Measurements from ENCODE around the gene ETS1.

The ETS1 gene

DNA sequence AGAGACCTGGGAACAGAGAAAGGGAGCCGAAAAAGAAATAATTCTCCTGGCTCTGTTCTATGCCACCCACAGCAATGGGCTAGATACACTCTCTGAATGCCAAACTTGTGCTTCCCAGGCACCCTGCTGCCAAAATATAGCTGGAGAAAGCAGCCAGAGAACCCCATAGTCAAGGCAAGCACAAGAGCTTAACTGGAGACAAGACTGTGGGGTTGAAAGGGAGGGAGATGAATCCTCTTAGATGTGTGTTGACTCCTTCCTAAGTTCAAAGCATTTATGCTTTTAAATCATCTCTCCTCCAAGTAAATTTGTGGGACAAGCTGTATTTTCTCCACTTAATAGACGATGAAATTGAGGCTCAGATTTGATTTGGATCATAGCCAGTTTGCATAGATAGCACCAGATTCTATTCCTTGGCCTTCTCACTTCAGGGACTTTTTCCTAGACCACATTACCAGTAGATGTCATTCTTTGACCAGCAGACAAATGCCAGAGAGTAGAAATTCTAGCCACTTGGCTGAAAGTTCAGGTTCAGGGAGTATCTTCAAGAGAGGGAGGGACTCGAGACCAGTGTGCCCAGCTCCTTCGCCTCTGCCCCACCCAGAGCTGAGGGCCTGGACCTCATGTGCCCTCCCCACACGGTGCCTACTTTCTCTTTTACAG lies 16.5 kb upstream of the ETS1 start:
- Histone ChIP-seq H3K9ac (no peak overlapping the region; a peak in 1 of 22 replicates), H3K27ac (peak overlapping the region in 2 of 11 experiments; percentile 10 to 18; a peak in 1 of 22 replicates), H3K27me3 (no peaks in the 10 kb centered on the region), H3K4me3 (no peak overlapping the region), H3K9me3 (replicated peaks in 1 of 11) (no peaks in the 10 kb centered on the region), H4K20me1 (no peaks in the 10 kb centered on the region), H3K4me2 (peak overlapping the region in 9 of 11 experiments; percentile 10 to 50 (median 33); a peak in 15 of 22 replicates), H3K4me1 (peaks cover 0 to 46% (median 30%) of the 10 kb centered on the region in 10 experiments; a peak in 18 of 20 replicates), H3K36me3 (no peaks in the 10 kb centered on the region)
- no peak for TF ChIP-seq Cebpa-rat (IDR thresholded peaks at IDR 0.05)

GRCh38 chr11:128603003-128603696 lies 15.8 kb upstream of the ETS1 start:
- no peak for TF ChIP-seq Cebpa-rat (IDR thresholded peaks at IDR 0.05)
- Histone ChIP-seq H3K27ac (no peak overlapping the region), H3K4me1 (peaks cover 0 to 39% (median 23%) of the 10 kb centered on the region in 10 experiments; a peak in 17 of 20 replicates)

GRCh38 chr11:128599729-128600128 lies 12.4 kb upstream of the ETS1 start:
- H3K36me3 ChIP-seq = no peaks in the 10 kb centered on the region
- no peaks in the 10 kb centered on the region for H3K27me3 ChIP-seq
- H3K9me3 ChIP-seq (replicated peaks in 1 of 11) = no peaks in the 10 kb centered on the region
- no peak for TF ChIP-seq Cebpa-rat (IDR thresholded peaks at IDR 0.05)
- H3K4me3 ChIP-seq = no peak overlapping the region
- H3K4me1 ChIP-seq = peaks cover 0 to 37% (median 21%) of the 10 kb centered on the region in 10 experiments; a peak in 17 of 20 replicates
- no peak overlapping the region for H3K4me2 ChIP-seq
- no peaks in the 10 kb centered on the region for H4K20me1 ChIP-seq
- H3K9ac ChIP-seq = no peak overlapping the region
- no peak overlapping the region for H3K27ac ChIP-seq

More at GRCh38 chr11:128603003-128603696, 15.8 kb upstream of the ETS1 start:
- Histone ChIP-seq H4K20me1 (no peaks in the 10 kb centered on the region), H3K9me3 (replicated peaks in 1 of 11) (no peaks in the 10 kb centered on the region), H3K4me3 (no peak overlapping the region), H3K4me2 (peak overlapping the region in 8 of 11 experiments; percentile 10 to 50 (median 26); a peak in 9 of 22 replicates), H3K9ac (no peak overlapping the region), H3K36me3 (no peaks in the 10 kb centered on the region), H3K27me3 (no peaks in the 10 kb centered on the region)

DNA sequence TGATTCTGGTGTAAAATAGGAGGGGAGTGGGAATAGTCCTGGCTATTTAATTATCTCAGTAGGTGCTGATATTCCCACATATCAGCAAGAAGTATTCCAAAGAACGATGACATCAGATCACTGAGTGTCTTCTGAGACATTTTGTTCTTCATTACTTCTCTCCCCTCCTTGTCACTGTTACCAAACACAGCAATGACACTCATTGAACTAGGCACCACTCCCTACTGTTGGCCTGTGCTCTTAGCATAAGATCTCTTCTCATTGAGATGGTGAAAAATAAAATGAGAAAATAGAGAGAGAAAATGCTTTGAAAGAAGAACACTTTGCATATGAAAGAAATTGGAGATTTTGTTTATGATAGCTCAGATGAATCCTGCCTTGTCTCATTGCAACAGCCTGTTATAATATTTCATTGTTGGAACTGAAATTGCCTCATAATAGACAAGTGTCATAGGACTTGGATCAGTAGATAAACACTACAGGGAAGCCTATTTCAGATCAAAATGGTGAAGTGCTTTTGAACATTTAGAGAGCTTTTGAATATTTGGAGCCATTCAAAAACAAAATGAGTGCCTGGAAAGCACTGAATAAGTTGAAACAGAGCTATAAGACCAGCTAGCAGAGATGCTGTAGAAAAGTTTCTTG lies 11.3 kb upstream of the ETS1 start:
- Histone ChIP-seq H3K4me3 (no peak overlapping the region), H3K4me1 (peaks cover 0 to 26% (median 12%) of the 10 kb centered on the region in 10 experiments; a peak in 18 of 20 replicates), H3K9ac (no peak overlapping the region), H3K36me3 (no peaks in the 10 kb centered on the region), H4K20me1 (no peaks in the 10 kb centered on the region), H3K9me3 (replicated peaks in 1 of 11) (no peaks in the 10 kb centered on the region), H3K27me3 (no peaks in the 10 kb centered on the region), H3K27ac (no peak overlapping the region), H3K4me2 (no peak overlapping the region)
- TF ChIP-seq Cebpa-rat (IDR thresholded peaks at IDR 0.05) = no peak

GRCh38 chr11:128598096-128598495 lies 10.7 kb upstream of the ETS1 start:
- Histone ChIP-seq H3K36me3 (no peaks in the 10 kb centered on the region), H4K20me1 (no peaks in the 10 kb centered on the region), H3K4me1 (peaks cover 5 to 22% (median 10%) of the 10 kb centered on the region in 10 experiments; a peak in 18 of 20 replicates), H3K4me3 (no peak overlapping the region), H3K9ac (no peak overlapping the region), H3K9me3 (replicated peaks in 1 of 11) (0 out of 22 replicates have a peak, but pooled peaks cover 0 to 2% (median 0%) of the 10 kb centered on the region in 11 experiments), H3K27me3 (no peaks in the 10 kb centered on the region), H3K27ac (no peak overlapping the region), H3K4me2 (no peak overlapping the region)
- no peak for TF ChIP-seq Cebpa-rat (IDR thresholded peaks at IDR 0.05)

- Histone ChIP-seq H3K27ac (no peak overlapping the region), H3K27me3 (no peaks in the 10 kb centered on the region), H3K4me1 (peaks cover 4 to 18% (median 9%) of the 10 kb centered on the region in 10 experiments; a peak in 12 of 20 replicates), H4K20me1 (no peaks in the 10 kb centered on the region), H3K9ac (no peak overlapping the region), H3K4me2 (no peak overlapping the region), H3K36me3 (no peaks in the 10 kb centered on the region), H3K9me3 (replicated peaks in 1 of 11) (0 out of 22 replicates have a peak, but pooled peaks cover 0 to 2% (median 0%) of the 10 kb centered on the region in 11 experiments), H3K4me3 (no peak overlapping the region)
- no peak for TF ChIP-seq Cebpa-rat (IDR thresholded peaks at IDR 0.05)
Measured at GRCh38 chr11:128597209-128597608, 9.9 kb upstream of the ETS1 start.

- H3K36me3 ChIP-seq = no peaks in the 10 kb centered on the region
- peak overlapping the region in 5 of 11 experiments; percentile 16 to 37 (median 19); a peak in 7 of 22 replicates for H3K4me2 ChIP-seq
- no peak overlapping the region for H3K27ac ChIP-seq
- TF ChIP-seq Cebpa-rat (IDR thresholded peaks at IDR 0.05) = no peak
- no peak overlapping the region for H3K9ac ChIP-seq
- 0 out of 22 replicates have a peak, but pooled peaks cover 0 to 2% (median 0%) of the 10 kb centered on the region in 11 experiments for H3K9me3 ChIP-seq (replicated peaks in 1 of 11)
- peaks cover 4 to 18% (median 9%) of the 10 kb centered on the region in 10 experiments; a peak in 12 of 20 replicates for H3K4me1 ChIP-seq
- H3K4me3 ChIP-seq = no peak overlapping the region
- no peaks in the 10 kb centered on the region for H3K27me3 ChIP-seq
- H4K20me1 ChIP-seq = no peaks in the 10 kb centered on the region
Measured at GRCh38 chr11:128596250-128596649, 8.9 kb upstream of the ETS1 start.

DNA sequence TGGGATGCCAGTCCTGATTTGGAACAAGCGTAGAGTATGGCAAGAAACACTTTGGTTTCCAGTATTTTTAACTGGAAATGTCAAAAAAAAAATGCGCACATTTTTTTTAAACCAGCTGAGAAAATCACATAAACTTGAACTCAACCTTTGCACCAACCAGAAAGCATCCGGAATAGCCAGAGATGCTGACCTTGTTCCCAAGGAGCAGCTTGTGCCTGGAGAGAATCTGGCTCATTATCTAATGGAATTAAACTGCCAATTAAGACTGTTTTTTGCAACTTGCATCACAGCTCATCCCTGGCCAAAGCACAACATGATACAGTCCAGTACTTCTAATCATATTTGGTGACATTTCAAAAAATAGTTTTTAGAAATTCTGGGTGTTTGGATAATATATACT lies 8.4 kb upstream of the ETS1 start:
- peak overlapping the region in 5 of 11 experiments; percentile 16 to 37 (median 19); a peak in 7 of 22 replicates for H3K4me2 ChIP-seq
- TF ChIP-seq Cebpa-rat (IDR thresholded peaks at IDR 0.05) = no peak
- H4K20me1 ChIP-seq = no peaks in the 10 kb centered on the region
- peaks cover 4 to 18% (median 9%) of the 10 kb centered on the region in 10 experiments; a peak in 12 of 20 replicates for H3K4me1 ChIP-seq
- no peak overlapping the region for H3K9ac ChIP-seq
- 0 out of 22 replicates have a peak, but pooled peaks cover 0 to 2% (median 0%) of the 10 kb centered on the region in 11 experiments for H3K9me3 ChIP-seq (replicated peaks in 1 of 11)
- H3K27me3 ChIP-seq = no peaks in the 10 kb centered on the region
- no peak overlapping the region for H3K27ac ChIP-seq
- H3K4me3 ChIP-seq = no peak overlapping the region
- no peaks in the 10 kb centered on the region for H3K36me3 ChIP-seq

DNA sequence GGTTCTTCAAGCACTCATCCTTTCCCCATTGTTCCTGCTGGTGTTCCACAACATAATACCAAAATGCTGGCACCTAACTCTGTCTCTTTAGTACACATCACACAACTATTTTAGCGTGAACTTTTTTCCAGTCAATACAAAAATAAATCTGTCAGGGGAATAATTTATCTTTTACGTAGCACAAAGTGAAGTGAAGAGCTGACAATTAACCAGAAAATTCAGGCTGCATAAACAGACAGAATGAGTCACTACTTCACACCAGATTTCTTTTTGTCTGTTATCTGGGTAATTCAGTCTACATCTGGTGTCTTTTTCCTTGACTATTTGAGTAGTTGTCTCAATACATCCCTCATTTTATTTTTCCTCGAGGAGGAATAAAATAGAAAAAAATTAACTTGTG lies 7.9 kb upstream of the ETS1 start:
- H3K4me1 ChIP-seq = peaks cover 4 to 18% (median 9%) of the 10 kb centered on the region in 10 experiments; a peak in 12 of 20 replicates
- H3K36me3 ChIP-seq = no peaks in the 10 kb centered on the region
- TF ChIP-seq Cebpa-rat (IDR thresholded peaks at IDR 0.05) = no peak

More for the DNA sequence above, 7.9 kb upstream of the ETS1 start:
- Histone ChIP-seq H4K20me1 (no peaks in the 10 kb centered on the region), H3K9ac (no peak overlapping the region), H3K9me3 (replicated peaks in 1 of 11) (peaks cover 0 to 2% (median under 1%) of the 10 kb centered on the region in 11 experiments; a peak in 6 of 22 replicates), H3K27me3 (no peaks in the 10 kb centered on the region), H3K27ac (no peak overlapping the region), H3K4me2 (0 out of 22 replicates have a peak overlapping the region, but pooled peaks of 1 of the 11 experiments have one; percentile 5), H3K4me3 (no peak overlapping the region)
